Muscle layer of duodenum (tissue), 2 donors: ENCODE data around the gene SNTA1.
A peak's percentile ranks its signal among the peaks of the same experiment; 100 is the strongest.
"Not testable (repeated sequence)": the region's sequence is repeated elsewhere in the genome, so short reads cannot be mapped to it uniquely, and the experiment has no call there.

Source experiments
- H3K27ac ChIP-seq: one replicate; pipeline ENCODE4 v1.7.0; 2013; ENCODE audit warnings: mild to moderate bottlenecking, low read length
- H3K27me3 ChIP-seq: one replicate; pipeline ENCODE4 v1.7.0; 2013; ENCODE audit warnings: low read depth, mild to moderate bottlenecking, control low read depth, low read length
- H3K36me3 ChIP-seq, 2 donors: one replicate each; pipeline ENCODE4 v1.7.0; 2013; ENCODE audit warnings: low read length in 2 of 2, control low read depth in 1 of 2, mild to moderate bottlenecking in 1 of 2; ENCODE audit not compliant: insufficient read depth in 2 of 2, control insufficient read depth in 1 of 2
- H3K4me1 ChIP-seq, 2 donors: one replicate each; pipeline ENCODE4 v1.7.0; 2013; ENCODE audit warnings: low read length in 2 of 2, mild to moderate bottlenecking in 2 of 2, control low read depth in 1 of 2, moderate library complexity in 1 of 2; ENCODE audit not compliant: insufficient read depth in 2 of 2, control insufficient read depth in 1 of 2
- H3K4me3 ChIP-seq, 2 donors: one replicate each; pipeline ENCODE4 v1.7.0; 2013; ENCODE audit warnings: low read length in 2 of 2, low read depth in 1 of 2, mild to moderate bottlenecking in 1 of 2
- H3K9me3 ChIP-seq, 2 donors: one replicate each; pipeline ENCODE4 v1.7.0; 2013; ENCODE audit warnings: low read length in 2 of 2, control low read depth in 1 of 2, mild to moderate bottlenecking in 1 of 2; ENCODE audit not compliant: control insufficient read depth in 1 of 2
- donor health status: healthy.

SNTA1 gene

DNA sequence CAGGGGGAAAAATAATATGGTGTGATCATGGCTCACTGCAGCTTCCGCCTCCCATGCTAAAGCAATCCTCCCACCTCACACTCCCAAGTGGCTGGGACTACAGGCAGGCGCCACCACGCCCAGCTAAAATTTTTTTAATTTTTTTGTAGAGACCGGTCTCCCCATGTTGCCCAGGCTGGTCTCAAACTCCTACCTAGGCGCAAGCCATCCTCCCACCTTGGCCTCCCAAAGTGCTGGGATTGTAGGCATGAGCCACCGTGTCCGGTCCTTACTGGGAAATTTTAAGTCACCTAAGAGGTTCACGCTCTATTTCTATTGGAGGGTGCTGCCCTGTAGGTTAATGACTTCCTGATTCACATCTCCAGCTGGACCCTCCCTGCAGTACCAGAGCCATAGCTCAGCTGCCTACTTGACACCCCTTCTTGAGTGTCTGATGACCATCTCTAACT is 41.6 kb downstream of the SNTA1 start:
- Histone ChIP-seq H3K27ac (peak overlapping the region; percentile 71), H3K4me3 (peak overlapping the region; percentile 95 to 96), H3K36me3 (peaks cover under 1 to 6% of the 10 kb centered on the region in 2 donors), H3K4me1 (peaks cover 6 to 23% of the 10 kb centered on the region in 2 donors), H3K9me3 (no peaks in the 10 kb centered on the region), H3K27me3 (no peaks in the 10 kb centered on the region)

DNA sequence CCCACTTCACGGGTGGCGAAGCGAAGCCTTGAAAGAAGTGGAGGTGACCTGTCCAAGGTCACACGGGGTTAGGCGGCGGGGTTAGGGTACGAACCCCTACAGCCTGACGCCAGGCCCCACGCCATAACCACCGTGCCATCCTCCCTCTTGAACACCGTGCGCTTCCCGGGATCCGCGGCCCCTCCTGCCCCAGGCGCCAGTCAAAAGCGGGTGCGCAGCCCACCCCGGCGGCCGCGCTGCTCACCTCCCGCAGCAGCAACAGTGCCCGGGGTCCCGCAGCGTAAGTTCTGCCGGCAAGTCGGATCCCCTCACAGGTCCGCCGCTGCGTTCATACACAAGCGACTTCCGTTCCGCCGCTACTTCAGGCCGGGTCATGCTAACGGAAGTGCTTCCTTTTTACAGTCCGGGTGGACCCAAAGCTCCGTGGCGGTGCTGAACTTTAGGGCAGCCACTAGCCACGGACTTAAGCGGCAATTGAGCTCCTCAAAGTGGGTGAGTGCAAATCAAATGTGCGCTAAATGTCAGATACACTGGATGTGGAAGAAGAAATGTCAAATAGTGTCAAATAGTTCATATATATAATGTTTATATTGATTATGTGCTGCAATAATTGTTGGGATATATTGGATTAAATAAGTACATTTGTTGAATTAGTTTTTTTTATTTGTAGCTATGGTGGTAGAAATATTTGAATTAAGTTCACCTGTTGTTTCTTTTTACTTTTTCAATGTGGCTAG is 42.2 kb downstream of the SNTA1 start, which contains the start of gene CDK5RAP1:
Gene CDK5RAP1, minus strand, starts transcription at position 336 of the 737 bp plus-strand sequence. CDS start 4,455 bp downstream, outside the sequence.
- H3K4me1 ChIP-seq = peaks cover 6 to 23% of the 10 kb centered on the region in 2 donors
- H3K27ac ChIP-seq = peak within 1 kb of the TSS; percentile 71
- no peaks in the 10 kb centered on the region for H3K27me3 ChIP-seq
- peak within 1 kb of the TSS; percentile 95 to 96 for H3K4me3 ChIP-seq
- peaks cover 4 to 6% of the 10 kb centered on the region in 2 donors for H3K36me3 ChIP-seq
- H3K9me3 ChIP-seq = no peaks in the 10 kb centered on the region

DNA sequence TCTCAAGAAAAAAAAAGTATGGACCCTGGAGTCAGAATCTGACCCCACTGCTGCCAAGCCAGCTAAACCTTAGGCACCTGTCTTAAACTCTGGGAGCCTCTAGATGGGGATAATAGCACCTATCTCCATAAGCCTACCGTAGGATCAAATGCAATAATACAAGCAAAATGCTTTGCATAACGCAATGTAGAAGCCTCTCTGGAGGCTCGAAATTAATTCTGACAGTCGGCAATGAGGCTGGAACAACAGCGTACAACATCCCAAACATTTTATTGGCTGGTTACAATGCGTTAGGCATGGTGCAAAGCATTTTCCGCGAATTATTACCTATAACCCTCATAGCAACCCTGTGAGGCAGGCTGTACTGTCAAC is 42.8 kb downstream of the SNTA1 start:
- Histone ChIP-seq H3K27ac (peak overlapping the region; percentile 71), H3K27me3 (no peaks in the 10 kb centered on the region), H3K9me3 (no peaks in the 10 kb centered on the region), H3K4me1 (peaks cover 6 to 23% of the 10 kb centered on the region in 2 donors), H3K36me3 (peaks cover 7 to 8% of the 10 kb centered on the region in 2 donors), H3K4me3 (peak overlapping the region; percentile 95 to 96)

DNA sequence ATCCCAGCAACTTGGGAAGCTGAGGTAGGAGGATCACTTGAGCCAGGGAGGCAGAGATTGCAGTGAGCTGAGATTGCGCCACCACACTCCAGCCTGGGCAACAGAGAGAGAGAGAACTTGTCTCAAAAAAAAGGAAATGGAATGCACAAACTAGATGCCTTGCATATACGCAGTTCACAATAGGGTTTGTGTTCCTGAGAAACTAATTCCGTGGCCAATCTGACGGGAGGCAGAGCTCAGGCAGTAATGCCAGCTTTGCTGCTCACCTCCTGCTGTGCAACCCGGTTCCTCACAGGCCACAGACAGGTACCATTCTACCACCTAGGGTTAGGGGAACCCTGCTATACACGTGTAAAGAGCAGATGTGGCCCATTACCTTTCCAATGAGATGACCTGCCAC is 43.6 kb downstream of the SNTA1 start:
- no peaks in the 10 kb centered on the region for H3K27me3 ChIP-seq
- peaks cover 6 to 23% of the 10 kb centered on the region in 2 donors for H3K4me1 ChIP-seq
- peak overlapping the region; percentile 95 to 96 for H3K4me3 ChIP-seq
- H3K9me3 ChIP-seq = no peaks in the 10 kb centered on the region
- no peak overlapping the region for H3K27ac ChIP-seq
- H3K36me3 ChIP-seq = peaks cover 7 to 9% of the 10 kb centered on the region in 2 donors

DNA sequence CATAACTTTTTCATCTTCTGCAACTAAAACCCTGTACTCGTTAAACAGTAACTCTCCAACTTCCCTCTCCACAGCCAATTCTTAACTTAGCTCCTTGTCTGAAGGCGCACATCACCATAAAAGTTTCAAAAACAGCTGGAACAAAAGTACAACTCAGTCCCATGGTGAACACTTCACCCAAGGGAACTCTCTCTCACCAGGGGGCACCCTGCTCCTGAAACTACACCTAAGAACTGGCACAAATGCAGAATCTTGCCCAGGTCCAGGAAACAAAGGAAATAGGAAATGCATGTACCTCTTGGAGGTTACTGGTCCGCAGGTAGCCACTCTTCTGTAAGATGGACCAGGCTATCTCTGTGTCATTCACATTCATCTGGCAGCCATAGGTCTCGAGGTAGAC is 48.8 kb downstream of the SNTA1 start:
- H3K36me3 ChIP-seq = peaks cover 17 to 43% of the 10 kb centered on the region in 2 donors
- peaks cover 0 to 5% of the 10 kb centered on the region in 2 donors for H3K4me1 ChIP-seq
- no peak overlapping the region for H3K27ac ChIP-seq
- H3K9me3 ChIP-seq = no peaks in the 10 kb centered on the region
- no peaks in the 10 kb centered on the region for H3K27me3 ChIP-seq
- no peak overlapping the region for H3K4me3 ChIP-seq

DNA sequence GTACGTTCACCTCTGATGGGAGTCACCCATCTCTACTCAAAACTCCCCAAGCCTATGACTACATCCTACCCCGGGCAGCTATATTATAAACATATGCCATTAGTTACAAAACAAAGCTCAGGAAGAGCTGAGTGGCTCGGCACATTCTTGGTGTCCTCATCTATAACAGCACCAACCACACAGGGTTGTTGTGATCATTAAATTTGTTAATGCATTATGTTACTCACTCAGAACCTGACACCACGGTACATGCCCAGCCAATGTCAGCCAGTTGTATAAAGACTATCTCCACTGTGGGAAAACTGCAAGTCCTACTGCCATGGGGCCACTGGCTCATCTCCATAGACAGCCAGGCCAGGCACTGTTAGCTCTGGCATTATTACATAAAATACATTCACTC is 50.0 kb downstream of the SNTA1 start:
- Histone ChIP-seq H3K4me3 (no peak overlapping the region), H3K36me3 (peaks cover 17 to 43% of the 10 kb centered on the region in 2 donors), H3K9me3 (no peaks in the 10 kb centered on the region), H3K27ac (no peak overlapping the region), H3K4me1 (peaks cover 0 to 5% of the 10 kb centered on the region in 2 donors), H3K27me3 (no peaks in the 10 kb centered on the region)

DNA sequence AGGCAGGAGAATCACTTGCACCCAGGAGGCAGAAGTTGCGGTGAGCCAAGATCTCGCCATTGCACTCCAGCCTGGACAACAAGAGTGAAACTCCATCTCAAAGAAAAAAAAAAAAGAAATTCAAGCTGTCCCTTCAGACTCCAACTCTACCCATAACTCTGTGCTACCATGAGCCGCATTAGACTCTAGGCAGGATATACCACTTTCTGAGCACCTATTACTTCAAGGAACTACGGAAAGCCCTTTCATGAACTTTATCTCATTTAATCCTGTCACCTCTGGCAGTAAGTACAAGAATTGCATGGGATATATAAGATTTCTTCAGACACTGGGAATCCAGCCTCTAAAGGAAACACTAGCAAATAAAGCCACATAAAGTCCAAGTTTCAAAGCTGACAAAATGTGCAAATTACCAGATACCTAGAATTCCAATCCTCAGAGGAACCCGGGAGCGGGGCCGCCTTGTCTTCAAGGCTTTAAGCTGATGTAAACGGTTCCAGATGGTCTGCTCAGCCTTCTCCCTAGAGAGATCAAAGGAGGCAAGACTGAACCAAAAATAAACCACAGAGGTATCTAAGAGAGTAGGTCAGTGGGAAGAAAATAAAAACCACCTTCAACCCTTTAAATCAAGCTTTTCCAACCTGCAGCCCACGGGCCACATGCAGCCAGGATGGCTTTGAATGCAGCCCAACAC is 51.7 kb downstream of the SNTA1 start:
- Histone ChIP-seq H3K4me1 (peaks cover 0 to 5% of the 10 kb centered on the region in 2 donors), H3K36me3 (peaks cover 16 to 49% of the 10 kb centered on the region in 2 donors), H3K27ac (no peak overlapping the region), H3K4me3 (no peak overlapping the region), H3K27me3 (no peaks in the 10 kb centered on the region), H3K9me3 (no peaks in the 10 kb centered on the region)

DNA sequence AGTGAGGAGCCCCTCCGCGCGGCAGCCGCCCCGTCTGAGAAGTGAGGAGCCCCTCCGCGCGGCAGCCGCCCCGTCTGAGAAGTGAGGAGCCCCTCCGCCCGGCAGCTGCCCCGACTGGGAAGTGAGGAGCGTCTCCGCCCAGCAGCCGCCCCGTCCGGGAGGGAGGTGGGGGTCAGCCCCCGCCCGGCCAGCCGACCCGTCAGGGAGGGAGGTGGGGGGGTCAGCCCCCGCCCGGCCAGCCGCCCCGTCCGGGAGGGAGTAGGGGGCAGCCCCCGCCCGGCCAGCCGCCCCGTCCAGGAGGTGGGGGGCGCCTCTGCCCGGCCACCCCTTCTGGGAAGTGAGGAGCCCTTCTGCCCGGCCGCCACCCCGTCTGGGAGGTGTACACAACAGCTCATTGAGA is 54.2 kb downstream of the SNTA1 start:
- H3K27ac ChIP-seq, H3K4me1 ChIP-seq, H3K27me3 ChIP-seq, H3K4me3 ChIP-seq, H3K9me3 ChIP-seq: not testable (repeated sequence)
- H3K36me3 ChIP-seq = peaks cover 33 to 62% of the 10 kb centered on the region in 2 donors

DNA sequence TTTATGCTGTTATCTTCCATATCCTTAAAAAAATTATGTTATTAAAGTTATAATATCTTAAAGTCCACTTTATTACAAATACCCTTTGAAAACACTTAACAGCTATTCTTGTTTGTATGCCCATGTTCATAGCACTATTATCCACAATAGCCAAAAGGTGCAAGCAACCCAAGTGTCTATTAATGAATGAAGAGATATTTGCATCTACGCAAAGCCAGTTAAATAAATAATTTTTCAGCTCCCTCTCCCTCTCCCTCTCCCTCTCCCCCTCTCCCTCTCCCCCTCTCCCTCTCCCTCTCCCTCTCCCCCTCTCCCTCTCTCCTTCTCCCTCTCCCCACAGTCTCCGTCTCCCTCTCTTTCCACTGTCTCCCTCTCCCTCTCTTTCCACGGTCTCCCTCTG is 55.3 kb downstream of the SNTA1 start:
- Histone ChIP-seq H3K4me3 (no peak overlapping the region), H3K27me3 (no peaks in the 10 kb centered on the region), H3K9me3 (no peaks in the 10 kb centered on the region), H3K36me3 (peaks cover 36 to 60% of the 10 kb centered on the region in 2 donors), H3K27ac (no peak overlapping the region), H3K4me1 (peaks cover 0 to 5% of the 10 kb centered on the region in 2 donors)

DNA sequence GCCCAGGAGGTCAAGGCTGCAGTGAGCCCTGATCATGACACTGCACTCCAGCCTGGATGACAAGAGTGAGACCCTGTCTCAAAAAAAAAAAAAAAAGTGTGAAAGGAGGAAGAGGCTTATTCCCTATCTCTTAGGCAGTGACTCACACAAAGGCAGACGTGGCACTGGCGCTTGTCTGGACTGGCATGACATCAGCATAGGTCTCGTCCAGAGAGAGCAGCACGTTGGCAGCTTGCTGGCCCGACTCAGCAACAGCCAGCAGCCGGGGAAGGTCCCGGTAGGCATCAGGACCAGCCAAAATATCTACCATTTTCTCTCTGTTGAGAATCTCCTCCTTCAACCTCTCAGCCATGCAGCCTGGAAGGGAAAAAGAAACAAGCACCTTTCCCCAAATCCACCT is 56.4 kb downstream of the SNTA1 start:
- H3K27ac ChIP-seq = no peak overlapping the region
- H3K4me1 ChIP-seq = peaks cover 0 to 4% of the 10 kb centered on the region in 2 donors
- no peaks in the 10 kb centered on the region for H3K27me3 ChIP-seq
- no peak overlapping the region for H3K4me3 ChIP-seq
- peaks cover 36 to 54% of the 10 kb centered on the region in 2 donors for H3K36me3 ChIP-seq
- H3K9me3 ChIP-seq = no peaks in the 10 kb centered on the region

DNA sequence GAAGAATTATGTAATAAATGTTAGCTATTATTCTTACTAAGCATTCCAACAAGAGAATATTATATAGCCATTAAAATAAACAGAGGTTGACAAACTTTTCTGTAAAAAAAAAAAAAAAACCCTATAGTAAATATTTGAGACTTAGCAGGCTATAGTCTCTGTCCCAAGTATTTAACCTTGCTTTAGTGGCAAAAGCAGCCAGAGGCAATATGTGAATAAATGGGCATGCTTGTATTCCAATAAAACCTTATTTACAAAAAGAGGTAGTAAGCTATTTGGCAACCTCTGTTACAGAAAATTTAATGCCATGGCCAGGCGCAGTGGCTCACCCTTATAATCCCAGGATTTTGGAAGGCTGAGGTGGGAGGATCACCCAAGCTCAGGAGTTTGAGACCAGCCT is 56.9 kb downstream of the SNTA1 start:
- Histone ChIP-seq H3K27ac (no peak overlapping the region), H3K4me1 (no peaks in the 10 kb centered on the region), H3K4me3 (no peak overlapping the region), H3K27me3 (no peaks in the 10 kb centered on the region), H3K36me3 (peaks cover 36 to 53% of the 10 kb centered on the region in 2 donors), H3K9me3 (no peaks in the 10 kb centered on the region)
